Lower leg skin (tissue), 4 donors: ENCODE results near the gene EFCAB11. TPM values are rescaled to one million over a fixed set of nuclear protein-coding genes. Genes with fewer than 3 reads are reported as not detected.

Experiments
- DNase-seq, 2 donors: peaks; one replicate each; pipeline ENCODE4 v3.0.0-alpha.2; 2019; ENCODE audit warnings: low spot score in 2 of 2
- H3K4me3 ChIP-seq: fragments of 200-600 bp; sonication (generic); 2 replicates; pipeline ENCODE4 v1.5.1; 2017; ENCODE audit warnings: mild to moderate bottlenecking, low read depth; ENCODE audit not compliant: poor library complexity, severe bottlenecking
- POLR2A ChIP-seq, 2 donors: fragments of 450-650 bp; IDR thresholded peaks; one replicate each; pipeline ENCODE4 v1.6.1; 2016 to 2017; ENCODE audit warnings: antibody characterized with exemption in 2 of 2, mild to moderate bottlenecking in 1 of 2, moderate library complexity in 1 of 2
- WGBS, 2 donors: methylation state at CpG; one replicate each; pipeline ENCODE4 v1.1.5; 2018; 5-methylcytosine and 5-hydroxymethylcytosine counted together
- intact Hi-C: fragments of 100-400 bp; cut with DNase I; formaldehyde crosslinking; loops from one replicate; pipeline ENCODE4 v1.15.0; 2023; ENCODE audit warnings: low total_unique reads
- total RNA-seq, 4 donors: library from RNA; depleted of rRNA; stranded (reverse); fragments of >200 nt; gene quantifications; one replicate each; pipeline ENCODE4 v1.1.0, GENCODE V29; 2016
- TF ChIP-seq, protein P1 (sequence below), 3 donors: fragments of 450-650 bp; IDR thresholded peaks; one replicate each; pipeline ENCODE4 v1.5.1; 2016; ENCODE audit warnings: antibody characterized with exemption in 3 of 3, mild to moderate bottlenecking in 3 of 3, moderate library complexity in 2 of 3

Gene EFCAB11
- total RNA-seq, 4 donors from 2014 or later: 2.6 to 9.6 (median 4.7) TPM

DNA sequence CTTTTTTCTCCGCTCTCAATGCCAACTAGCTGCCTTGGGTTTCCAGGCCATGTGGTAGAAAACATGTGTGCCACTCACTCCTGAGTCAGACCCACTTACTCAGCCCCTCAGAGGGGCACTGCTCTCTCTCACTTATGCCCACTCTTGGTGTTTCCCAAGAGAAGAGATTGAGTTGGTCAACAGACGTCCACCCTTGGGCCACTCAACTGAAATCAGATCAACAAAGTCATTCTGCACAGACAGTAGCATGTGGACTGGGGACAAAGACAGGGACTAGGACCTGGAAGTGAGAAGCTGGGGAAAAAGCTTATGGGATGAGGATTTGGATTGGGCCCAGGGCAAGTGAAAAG lies 161.2 kb downstream of the EFCAB11 start:
- TF ChIP-seq, protein P1, sequence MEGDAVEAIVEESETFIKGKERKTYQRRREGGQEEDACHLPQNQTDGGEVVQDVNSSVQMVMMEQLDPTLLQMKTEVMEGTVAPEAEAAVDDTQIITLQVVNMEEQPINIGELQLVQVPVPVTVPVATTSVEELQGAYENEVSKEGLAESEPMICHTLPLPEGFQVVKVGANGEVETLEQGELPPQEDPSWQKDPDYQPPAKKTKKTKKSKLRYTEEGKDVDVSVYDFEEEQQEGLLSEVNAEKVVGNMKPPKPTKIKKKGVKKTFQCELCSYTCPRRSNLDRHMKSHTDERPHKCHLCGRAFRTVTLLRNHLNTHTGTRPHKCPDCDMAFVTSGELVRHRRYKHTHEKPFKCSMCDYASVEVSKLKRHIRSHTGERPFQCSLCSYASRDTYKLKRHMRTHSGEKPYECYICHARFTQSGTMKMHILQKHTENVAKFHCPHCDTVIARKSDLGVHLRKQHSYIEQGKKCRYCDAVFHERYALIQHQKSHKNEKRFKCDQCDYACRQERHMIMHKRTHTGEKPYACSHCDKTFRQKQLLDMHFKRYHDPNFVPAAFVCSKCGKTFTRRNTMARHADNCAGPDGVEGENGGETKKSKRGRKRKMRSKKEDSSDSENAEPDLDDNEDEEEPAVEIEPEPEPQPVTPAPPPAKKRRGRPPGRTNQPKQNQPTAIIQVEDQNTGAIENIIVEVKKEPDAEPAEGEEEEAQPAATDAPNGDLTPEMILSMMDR (IDR thresholded peaks at IDR 0.05): no peak
- TF ChIP-seq POLR2A (IDR thresholded peaks at IDR 0.05): no peak
- intact Hi-C loops: no loop called here
- no peak for DNase-seq
- H3K4me3 ChIP-seq: no peak overlapping the region
- WGBS, 2 donors: 87 to 89% methylated on average over 2 of the region's 2 CpGs

DNA sequence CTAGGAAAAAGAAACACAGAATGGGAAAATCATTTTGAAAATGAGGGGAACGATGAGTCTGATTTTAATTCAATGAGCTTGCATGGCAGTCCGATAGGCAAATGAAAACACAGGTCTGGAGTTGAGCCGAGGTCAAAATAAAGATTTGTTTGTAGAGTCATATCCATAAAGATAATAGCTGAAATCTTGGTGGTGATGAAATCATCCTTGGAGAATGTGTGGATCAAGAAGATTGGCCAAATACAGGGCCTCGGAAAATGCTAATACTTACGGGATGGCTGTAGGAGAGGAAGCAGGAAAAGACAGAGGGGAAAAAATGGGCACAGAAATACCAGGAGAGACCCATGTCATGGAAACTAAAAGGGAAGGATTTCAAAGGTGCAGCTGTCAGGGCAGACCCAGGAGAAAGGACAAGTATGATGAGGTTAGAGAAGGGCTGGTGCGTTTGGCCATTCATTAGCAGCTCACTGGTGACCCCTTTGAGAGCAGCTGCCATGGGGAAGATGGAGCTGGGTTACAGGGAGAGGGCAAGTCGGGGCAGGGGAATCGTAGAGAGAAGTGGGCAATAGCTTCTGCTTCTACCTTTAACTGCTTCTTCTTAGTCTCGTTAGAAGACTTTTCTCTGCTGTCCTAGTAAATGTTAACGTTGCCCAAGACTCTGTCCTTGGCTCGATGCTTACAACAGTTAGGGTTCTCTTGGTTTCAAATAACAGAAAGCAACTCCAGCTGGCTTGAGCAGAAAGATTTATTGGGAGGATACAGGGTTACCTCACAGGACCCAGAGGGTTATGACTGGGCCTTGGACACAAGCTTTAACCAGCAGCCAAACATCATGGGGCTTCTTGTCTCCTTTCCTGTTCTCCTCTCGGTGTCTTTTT lies 161.8 kb downstream of the EFCAB11 start:
- no peak for TF ChIP-seq POLR2A (IDR thresholded peaks at IDR 0.05)
- TF ChIP-seq, protein P1 (IDR thresholded peaks at IDR 0.05): no peak
- 75 to 77% methylated on average over 12 of the region's 12 CpGs for WGBS, 2 donors
- peak in 1 of 2 donors; percentile 71 for DNase-seq
- no peak overlapping the region for H3K4me3 ChIP-seq
- intact Hi-C loops: no loop called here

DNA sequence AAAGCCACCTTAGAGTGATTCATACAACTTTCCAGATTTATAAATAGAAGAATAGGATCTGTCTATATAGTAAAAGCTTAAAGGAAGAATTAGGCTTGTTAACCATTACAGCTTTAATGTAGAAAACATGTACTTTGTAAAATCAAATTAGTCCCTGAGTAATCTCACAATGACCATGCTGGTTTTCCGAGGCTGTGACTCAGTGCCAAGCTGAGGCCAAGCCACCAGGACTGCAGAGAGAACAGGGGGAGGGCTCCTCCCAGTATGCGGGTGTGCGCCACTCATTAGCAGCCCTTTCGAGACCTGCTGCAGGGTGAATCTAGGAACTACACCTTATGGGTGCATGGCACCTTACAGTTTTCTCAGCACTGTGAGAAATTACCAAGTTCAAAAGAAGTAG lies 167.0 kb downstream of the EFCAB11 start:
- 85 to 90% methylated on average over 4 of the region's 4 CpGs for WGBS, 2 donors
- TF ChIP-seq, protein P1 (IDR thresholded peaks at IDR 0.05): no peak
- no peak for TF ChIP-seq POLR2A (IDR thresholded peaks at IDR 0.05)
- no peak overlapping the region for H3K4me3 ChIP-seq
- no peak for DNase-seq
- intact Hi-C loops: no loop called here

DNA sequence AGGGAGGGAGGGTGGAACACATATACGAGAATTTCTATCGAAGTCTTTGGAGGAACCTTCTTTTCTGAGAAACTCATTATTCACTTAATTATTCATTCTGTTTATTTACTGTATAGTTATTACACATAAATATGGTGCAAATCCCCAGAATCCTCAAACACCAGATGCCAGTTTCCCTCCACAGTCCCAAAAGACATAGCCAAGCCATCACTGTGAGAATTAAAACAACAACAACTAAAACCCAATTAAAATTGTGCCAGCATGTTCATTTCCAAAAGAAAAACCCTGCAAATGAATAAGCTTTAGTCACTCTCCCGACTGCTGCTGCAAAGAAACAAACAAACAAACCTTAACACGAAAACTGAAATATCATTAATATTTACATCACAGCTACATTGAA lies 173.5 kb downstream of the EFCAB11 start:
- intact Hi-C loops: no loop called here
- no peak for DNase-seq
- 77 to 87% methylated on average over 4 of the region's 4 CpGs for WGBS, 2 donors
- TF ChIP-seq, protein P1 (IDR thresholded peaks at IDR 0.05): no peak
- TF ChIP-seq POLR2A (IDR thresholded peaks at IDR 0.05): no peak
- no peak overlapping the region for H3K4me3 ChIP-seq

DNA sequence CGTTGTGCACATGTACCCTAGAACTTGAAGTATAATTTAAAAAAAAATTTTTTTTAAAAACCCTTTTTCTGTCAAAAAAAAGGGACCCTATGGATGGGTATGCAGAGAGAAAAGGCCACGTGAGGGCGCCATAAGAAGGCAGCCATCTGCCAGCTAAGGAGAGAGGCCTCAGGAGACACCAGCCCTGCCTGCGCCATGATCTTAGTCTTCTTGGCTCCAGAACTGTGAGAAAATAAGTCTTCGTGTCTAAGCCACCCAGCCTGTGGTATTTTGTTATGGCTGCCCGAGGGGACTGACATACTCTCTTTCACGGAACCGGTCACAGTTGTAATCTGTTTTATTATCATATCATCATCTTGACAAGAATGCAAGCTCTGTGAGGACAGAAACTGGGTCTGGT lies 174.8 kb downstream of the EFCAB11 start:
- DNase-seq: no peak
- H3K4me3 ChIP-seq: no peak overlapping the region
- no peak for TF ChIP-seq POLR2A (IDR thresholded peaks at IDR 0.05)
- TF ChIP-seq, protein P1 (IDR thresholded peaks at IDR 0.05): no peak
- WGBS, 2 donors: 65 to 89% methylated on average over 8 of the region's 8 CpGs
- intact Hi-C loops: no loop called here
